AG09309 (cell line): Measurements from ENCODE around the gene DNAH7.
"Not testable (repeated sequence)": the region's sequence is repeated elsewhere in the genome, so short reads cannot be mapped to it uniquely, and the experiment has no call there.

Experiments
- DNase-seq: peaks from one replicate; pipeline ENCODE4 v3.0.0-alpha.2; 2010; ENCODE audit warnings: low read depth
- H3K4me3 ChIP-seq: 2 replicates; pipeline ENCODE4 v1.5.1; 2011; ENCODE audit warnings: mild to moderate bottlenecking, low read depth, low read length, moderate library complexity; ENCODE audit not compliant: control insufficient read depth
- TF ChIP-seq, protein P1 (sequence below): IDR thresholded peaks from 2 replicates; pipeline ENCODE4 v1.5.1; 2011; ENCODE audit warnings: mild to moderate bottlenecking, low read depth, low read length, inconsistent platforms; ENCODE audit not compliant: insufficient read depth, control insufficient read depth; ENCODE audit errors: missing control alignments

DNAH7 gene

DNA sequence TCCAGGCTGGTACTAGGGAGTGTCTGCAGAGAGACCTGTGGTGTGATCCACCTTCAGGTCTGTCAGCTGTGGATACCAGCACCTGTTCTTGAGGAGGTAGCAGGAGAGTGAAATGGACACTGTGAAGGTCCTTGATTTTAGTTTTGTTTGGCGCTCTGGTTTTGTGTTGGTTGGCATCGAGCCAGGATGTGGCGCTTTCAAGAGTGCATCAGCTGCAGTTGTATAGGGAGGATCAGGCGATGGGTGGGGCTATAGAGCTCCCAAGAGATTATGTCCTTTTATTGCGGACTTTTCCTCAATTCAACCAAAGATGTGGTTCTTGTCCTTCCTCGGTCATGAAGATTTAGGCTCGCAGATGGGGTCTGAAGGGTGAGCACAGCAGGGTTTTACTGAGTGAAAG lies 374.1 kb downstream of the DNAH7 start:
- no peak overlapping the region for H3K4me3 ChIP-seq
- TF ChIP-seq, protein P1, sequence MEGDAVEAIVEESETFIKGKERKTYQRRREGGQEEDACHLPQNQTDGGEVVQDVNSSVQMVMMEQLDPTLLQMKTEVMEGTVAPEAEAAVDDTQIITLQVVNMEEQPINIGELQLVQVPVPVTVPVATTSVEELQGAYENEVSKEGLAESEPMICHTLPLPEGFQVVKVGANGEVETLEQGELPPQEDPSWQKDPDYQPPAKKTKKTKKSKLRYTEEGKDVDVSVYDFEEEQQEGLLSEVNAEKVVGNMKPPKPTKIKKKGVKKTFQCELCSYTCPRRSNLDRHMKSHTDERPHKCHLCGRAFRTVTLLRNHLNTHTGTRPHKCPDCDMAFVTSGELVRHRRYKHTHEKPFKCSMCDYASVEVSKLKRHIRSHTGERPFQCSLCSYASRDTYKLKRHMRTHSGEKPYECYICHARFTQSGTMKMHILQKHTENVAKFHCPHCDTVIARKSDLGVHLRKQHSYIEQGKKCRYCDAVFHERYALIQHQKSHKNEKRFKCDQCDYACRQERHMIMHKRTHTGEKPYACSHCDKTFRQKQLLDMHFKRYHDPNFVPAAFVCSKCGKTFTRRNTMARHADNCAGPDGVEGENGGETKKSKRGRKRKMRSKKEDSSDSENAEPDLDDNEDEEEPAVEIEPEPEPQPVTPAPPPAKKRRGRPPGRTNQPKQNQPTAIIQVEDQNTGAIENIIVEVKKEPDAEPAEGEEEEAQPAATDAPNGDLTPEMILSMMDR = no peak
- no peak for DNase-seq

DNA sequence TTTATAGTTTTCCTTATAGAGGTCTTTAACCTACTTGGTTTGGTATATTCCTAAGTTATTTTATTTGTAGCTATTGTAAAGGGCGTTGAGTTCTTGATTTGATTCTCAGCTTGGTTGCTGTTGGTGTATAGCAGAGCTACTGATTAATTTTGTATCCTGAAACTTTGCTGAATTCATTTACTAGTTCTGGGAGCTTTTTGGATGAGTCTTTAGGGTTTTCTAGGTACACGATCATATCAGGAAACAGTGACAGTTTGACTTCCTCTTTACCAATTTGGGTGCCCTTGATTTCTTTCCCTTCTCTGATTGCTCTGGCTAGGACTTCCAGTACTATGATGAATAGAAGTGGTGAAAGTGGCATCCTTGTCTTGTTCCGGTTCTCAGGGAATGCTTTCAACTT lies 376.1 kb downstream of the DNAH7 start:
- not testable (repeated sequence) for H3K4me3 ChIP-seq, DNase-seq
